ENCODE data around the gene P2RY1. TPM values are rescaled to one million over a fixed set of nuclear protein-coding genes. Genes with fewer than 3 reads are reported as not detected.

The P2RY1 gene
- total and polyA plus RNA-seq, 2 experiments from 2014 or later: 15.2 to 59.8 TPM

- H3K27ac Mint-ChIP-seq: no peak overlapping the region
- H3K9me2 ChIP-seq (ENCODE audit: insufficient read depth): no peaks in the 10 kb centered on the region
- H3K27ac ChIP-seq (ENCODE audit: low read depth): no peak overlapping the region
- H3K9me3 Mint-ChIP-seq: no peaks in the 10 kb centered on the region
- no peak overlapping the region for H3K4me2 ChIP-seq
- H3K4me3 Mint-ChIP-seq: no peak overlapping the region
- ATAC-seq (no peak), DNase-seq (ENCODE audit: low spot score) (no peak)
- H2AFZ ChIP-seq: no peak overlapping the region
- H4K20me1 ChIP-seq (replicated peaks; ENCODE audit: insufficient read depth): no peaks in the 10 kb centered on the region
- peaks cover 15% of the 10 kb centered on the region for H3K4me1 ChIP-seq (ENCODE audit: insufficient read depth)
- H3K4me1 Mint-ChIP-seq: peaks cover 6% of the 10 kb centered on the region; the same call in 2 of the 3 replicates
- TF ChIP-seq CREB1 (CRISPR knock-in tag; IDR thresholded peaks at IDR 0.05; ENCODE audit: low read depth): no peak
- TF ChIP-seq JUNB (IDR thresholded peaks at IDR 0.05; ENCODE audit: unreplicated experiment): no peak
- no peak for TF ChIP-seq ZNF331 (CRISPR knock-in tag; IDR thresholded peaks at IDR 0.05; ENCODE audit: low read depth)
- no peak for TF ChIP-seq EZH2 (IDR thresholded peaks at IDR 0.05; ENCODE audit: low read depth, unreplicated experiment)
- TF ChIP-seq POLR2AphosphoS5 (IDR thresholded peaks at IDR 0.05; ENCODE audit: low read depth): no peak
- TF ChIP-seq, protein P1, sequence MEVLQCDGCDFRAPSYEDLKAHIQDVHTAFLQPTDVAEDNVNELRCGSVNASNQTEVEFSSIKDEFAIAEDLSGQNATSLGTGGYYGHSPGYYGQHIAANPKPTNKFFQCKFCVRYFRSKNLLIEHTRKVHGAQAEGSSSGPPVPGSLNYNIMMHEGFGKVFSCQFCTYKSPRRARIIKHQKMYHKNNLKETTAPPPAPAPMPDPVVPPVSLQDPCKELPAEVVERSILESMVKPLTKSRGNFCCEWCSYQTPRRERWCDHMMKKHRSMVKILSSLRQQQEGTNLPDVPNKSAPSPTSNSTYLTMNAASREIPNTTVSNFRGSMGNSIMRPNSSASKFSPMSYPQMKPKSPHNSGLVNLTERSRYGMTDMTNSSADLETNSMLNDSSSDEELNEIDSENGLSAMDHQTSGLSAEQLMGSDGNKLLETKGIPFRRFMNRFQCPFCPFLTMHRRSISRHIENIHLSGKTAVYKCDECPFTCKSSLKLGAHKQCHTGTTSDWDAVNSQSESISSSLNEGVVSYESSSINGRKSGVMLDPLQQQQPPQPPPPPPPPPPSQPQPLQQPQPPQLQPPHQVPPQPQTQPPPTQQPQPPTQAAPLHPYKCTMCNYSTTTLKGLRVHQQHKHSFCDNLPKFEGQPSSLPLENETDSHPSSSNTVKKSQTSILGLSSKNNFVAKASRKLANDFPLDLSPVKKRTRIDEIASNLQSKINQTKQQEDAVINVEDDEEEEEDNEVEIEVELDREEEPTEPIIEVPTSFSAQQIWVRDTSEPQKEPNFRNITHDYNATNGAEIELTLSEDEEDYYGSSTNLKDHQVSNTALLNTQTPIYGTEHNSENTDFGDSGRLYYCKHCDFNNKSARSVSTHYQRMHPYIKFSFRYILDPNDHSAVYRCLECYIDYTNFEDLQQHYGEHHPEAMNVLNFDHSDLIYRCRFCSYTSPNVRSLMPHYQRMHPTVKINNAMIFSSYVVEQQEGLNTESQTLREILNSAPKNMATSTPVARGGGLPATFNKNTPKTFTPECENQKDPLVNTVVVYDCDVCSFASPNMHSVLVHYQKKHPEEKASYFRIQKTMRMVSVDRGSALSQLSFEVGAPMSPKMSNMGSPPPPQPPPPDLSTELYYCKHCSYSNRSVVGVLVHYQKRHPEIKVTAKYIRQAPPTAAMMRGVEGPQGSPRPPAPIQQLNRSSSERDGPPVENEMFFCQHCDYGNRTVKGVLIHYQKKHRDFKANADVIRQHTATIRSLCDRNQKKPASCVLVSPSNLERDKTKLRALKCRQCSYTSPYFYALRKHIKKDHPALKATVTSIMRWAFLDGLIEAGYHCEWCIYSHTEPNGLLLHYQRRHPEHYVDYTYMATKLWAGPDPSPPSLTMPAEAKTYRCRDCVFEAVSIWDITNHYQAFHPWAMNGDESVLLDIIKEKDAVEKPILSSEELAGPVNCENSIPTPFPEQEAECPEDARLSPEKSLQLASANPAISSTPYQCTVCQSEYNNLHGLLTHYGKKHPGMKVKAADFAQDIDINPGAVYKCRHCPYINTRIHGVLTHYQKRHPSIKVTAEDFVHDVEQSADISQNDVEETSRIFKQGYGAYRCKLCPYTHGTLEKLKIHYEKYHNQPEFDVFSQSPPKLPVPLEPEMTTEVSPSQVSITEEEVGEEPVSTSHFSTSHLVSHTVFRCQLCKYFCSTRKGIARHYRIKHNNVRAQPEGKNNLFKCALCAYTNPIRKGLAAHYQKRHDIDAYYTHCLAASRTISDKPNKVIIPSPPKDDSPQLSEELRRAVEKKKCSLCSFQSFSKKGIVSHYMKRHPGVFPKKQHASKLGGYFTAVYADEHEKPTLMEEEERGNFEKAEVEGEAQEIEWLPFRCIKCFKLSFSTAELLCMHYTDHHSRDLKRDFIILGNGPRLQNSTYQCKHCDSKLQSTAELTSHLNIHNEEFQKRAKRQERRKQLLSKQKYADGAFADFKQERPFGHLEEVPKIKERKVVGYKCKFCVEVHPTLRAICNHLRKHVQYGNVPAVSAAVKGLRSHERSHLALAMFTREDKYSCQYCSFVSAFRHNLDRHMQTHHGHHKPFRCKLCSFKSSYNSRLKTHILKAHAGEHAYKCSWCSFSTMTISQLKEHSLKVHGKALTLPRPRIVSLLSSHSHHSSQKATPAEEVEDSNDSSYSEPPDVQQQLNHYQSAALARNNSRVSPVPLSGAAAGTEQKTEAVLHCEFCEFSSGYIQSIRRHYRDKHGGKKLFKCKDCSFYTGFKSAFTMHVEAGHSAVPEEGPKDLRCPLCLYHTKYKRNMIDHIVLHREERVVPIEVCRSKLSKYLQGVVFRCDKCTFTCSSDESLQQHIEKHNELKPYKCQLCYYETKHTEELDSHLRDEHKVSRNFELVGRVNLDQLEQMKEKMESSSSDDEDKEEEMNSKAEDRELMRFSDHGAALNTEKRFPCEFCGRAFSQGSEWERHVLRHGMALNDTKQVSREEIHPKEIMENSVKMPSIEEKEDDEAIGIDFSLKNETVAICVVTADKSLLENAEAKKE (CRISPR knock-in tag; IDR thresholded peaks at IDR 0.05): no peak
- no peak for TF ChIP-seq REST (IDR thresholded peaks at IDR 0.05; ENCODE audit: unreplicated experiment)
- TF ChIP-seq NANOG (IDR thresholded peaks at IDR 0.05; ENCODE audit: borderline replicate concordance): no peak
- no peaks in the 10 kb centered on the region for H3K36me3 ChIP-seq (ENCODE audit: insufficient read depth)
- H3K4me3 ChIP-seq: no peak overlapping the region
- no peaks in the 10 kb centered on the region for H3F3A ChIP-seq (replicated peaks; ENCODE audit: low read depth)
- peaks cover 3% of the 10 kb centered on the region for H3K27me3 Mint-ChIP-seq (ENCODE audit: insufficient read depth, low read depth, poor library complexity)
- no peaks in the 10 kb centered on the region for H3K27me3 ChIP-seq (ENCODE audit: insufficient read depth)
- no peaks in the 10 kb centered on the region for H3K79me2 ChIP-seq (replicated peaks; ENCODE audit: insufficient read depth)
- H3K36me3 Mint-ChIP-seq (ENCODE audit: low read depth): no peaks in the 10 kb centered on the region
Measured at GRCh38 chr3:152830245-152830644, 4.7 kb upstream of the P2RY1 start.

Measured in GM23338 (cell line).